ENCODE data around the gene CDC45.

DNA sequence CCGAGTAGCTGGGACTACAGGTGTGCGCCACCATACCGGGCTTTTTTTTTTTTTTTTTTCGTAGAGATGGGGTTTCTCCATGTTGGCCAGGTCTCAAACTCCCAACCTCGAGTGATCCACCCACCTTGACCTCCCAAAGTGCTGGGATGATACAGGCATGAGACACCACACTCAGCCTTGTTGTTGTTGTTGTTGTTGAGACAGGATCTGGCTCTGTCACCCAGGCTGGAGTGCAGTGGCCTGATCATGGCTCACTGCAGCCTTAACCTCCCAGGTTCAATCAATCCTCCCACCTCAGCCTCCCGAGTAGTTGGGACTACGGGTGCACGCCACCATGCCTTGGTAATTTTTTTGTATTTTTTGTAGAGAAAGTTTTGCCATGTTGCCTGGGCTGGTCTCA lies 67.9 kb downstream of the CDC45 start:
- no peak for TF ChIP-seq CTCF (conservative IDR thresholded peaks at IDR 0.05 in 1 of 2, IDR thresholded peaks at IDR 0.05 in 1 of 2; ENCODE audit: low read depth in 1 of 2, low read length in 2 of 2)
- TF ChIP-seq EZH2 (IDR thresholded peaks at IDR 0.05; ENCODE audit: low read length, missing control alignments) = no peak

Data from fibroblast of lung (primary cell).